GM23248 (cell line): ENCODE results near the gene SIGMAR1.

Source experiments
- EZH2 ChIP-seq: fragments of 200-600 bp; sonication (generic); IDR thresholded peaks from 2 replicates; pipeline ENCODE4 v1.6.1; 2018; ENCODE audit warnings: antibody characterized with exemption, mild to moderate bottlenecking; ENCODE audit not compliant: insufficient read depth, poor library complexity, severe bottlenecking
- EZH2phosphoT487 ChIP-seq: fragments of 200-600 bp; sonication (generic); IDR thresholded peaks from 2 replicates; pipeline ENCODE4 v1.6.1; 2018; ENCODE audit warnings: antibody characterized with exemption, moderate library complexity, mild to moderate bottlenecking, low read depth; ENCODE audit not compliant: insufficient read depth

GRCh38 chr9:34644766-34645314, 7.3 kb upstream of the SIGMAR1 start:
- TF ChIP-seq EZH2phosphoT487 (no peak), EZH2 (no peak)
